Measurements from ENCODE around the gene CACNA1H.

DNA sequence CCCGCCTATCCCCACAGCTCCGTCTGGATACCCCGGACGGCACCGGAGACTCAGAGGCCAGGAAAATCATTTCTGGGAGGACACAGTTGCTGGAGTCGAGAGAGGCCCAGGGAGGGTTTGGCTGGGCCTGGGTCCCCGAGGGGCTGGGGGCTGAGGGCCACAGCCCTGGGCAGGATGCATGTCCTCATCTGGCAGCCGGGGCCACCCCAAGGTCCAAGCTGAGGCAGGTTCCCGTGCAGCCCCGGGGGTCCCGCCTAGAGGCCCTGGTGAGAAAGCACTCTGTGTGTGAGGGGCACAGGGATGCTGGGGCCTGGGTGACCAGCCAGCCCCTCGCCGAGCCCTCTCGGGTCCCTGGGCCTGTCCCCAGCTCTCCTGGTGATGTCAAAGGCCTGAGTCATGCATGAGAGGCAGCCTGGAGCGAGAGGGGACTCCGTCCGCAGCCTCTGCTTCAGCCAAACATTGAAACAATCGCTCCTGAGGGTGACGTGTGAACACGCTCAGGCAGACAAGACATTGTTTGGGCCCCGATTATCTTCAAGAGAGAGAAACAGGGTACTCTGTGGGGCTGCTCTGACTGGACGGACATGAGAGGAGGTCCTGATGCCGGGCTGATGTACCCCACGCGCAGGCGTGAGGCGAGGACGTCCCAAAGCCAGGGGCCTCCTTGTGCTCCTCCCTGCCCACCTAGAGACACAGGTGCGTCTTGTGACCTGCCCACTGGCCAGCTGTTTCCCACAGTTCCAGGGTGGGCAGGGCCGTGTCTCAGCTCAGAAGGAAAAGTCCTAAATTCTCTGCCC is 31.1 kb upstream of the CACNA1H start:
- TF ChIP-seq FOXM1 (IDR thresholded peaks at IDR 0.05; ENCODE audit: borderline replicate concordance) (no peak), ELF4 (IDR thresholded peaks at IDR 0.05) (no peak), NFRKB (IDR thresholded peaks at IDR 0.05) (no peak), ARNT (IDR thresholded peaks at IDR 0.05) (no peak), SUZ12 (IDR thresholded peaks at IDR 0.05) (no peak), FOXK2 (IDR thresholded peaks at IDR 0.05) (no peak), SP1 (IDR thresholded peaks at IDR 0.05) (no peak), L3MBTL2 (conservative IDR thresholded peaks at IDR 0.05) (no peak), CTBP1 (IDR thresholded peaks at IDR 0.05; ENCODE audit: borderline replicate concordance) (no peak), ZNF384 (IDR thresholded peaks at IDR 0.05) (no peak)
